GM21528 (cell line): ENCODE results near the gene WNK2.
"Not testable (repeated sequence)": the region's sequence is repeated elsewhere in the genome, so short reads cannot be mapped to it uniquely, and the experiment has no call there.

ENCODE experiments used
- ATAC-seq: cut with Tn5 transposase; IDR thresholded peaks from one replicate; pipeline ENCODE4 v1.9.1; 2021; ENCODE audit warnings: mild to moderate bottlenecking, moderate library complexity; ENCODE audit not compliant: unreplicated experiment, low FRiP score

The WNK2 gene

GRCh38 chr9:93320591-93321219 is 136.8 kb downstream of the WNK2 start:
- no peak for ATAC-seq

DNA sequence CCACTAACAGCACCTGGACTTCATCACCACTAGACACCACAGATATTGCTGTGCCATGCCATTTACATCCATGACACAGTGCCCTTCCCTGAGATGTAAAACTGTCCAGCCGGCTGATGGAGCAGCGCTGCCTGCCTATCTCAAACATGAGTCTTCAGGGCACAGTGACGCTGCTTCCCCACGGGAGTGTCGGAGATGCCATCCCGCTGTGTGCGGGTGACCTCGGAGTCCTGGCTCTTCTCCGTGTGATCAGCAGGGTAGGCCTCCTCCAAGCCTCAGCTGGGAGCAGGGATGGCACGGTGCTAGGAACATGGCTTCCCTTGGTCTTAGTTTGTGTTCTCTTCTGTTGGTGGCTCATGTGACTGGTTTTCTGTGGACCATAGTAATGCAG is 137.3 kb downstream of the WNK2 start:
- no peak for ATAC-seq

GRCh38 chr9:93323446-93323954 is 139.6 kb downstream of the WNK2 start:
- not testable (repeated sequence) for ATAC-seq

DNA sequence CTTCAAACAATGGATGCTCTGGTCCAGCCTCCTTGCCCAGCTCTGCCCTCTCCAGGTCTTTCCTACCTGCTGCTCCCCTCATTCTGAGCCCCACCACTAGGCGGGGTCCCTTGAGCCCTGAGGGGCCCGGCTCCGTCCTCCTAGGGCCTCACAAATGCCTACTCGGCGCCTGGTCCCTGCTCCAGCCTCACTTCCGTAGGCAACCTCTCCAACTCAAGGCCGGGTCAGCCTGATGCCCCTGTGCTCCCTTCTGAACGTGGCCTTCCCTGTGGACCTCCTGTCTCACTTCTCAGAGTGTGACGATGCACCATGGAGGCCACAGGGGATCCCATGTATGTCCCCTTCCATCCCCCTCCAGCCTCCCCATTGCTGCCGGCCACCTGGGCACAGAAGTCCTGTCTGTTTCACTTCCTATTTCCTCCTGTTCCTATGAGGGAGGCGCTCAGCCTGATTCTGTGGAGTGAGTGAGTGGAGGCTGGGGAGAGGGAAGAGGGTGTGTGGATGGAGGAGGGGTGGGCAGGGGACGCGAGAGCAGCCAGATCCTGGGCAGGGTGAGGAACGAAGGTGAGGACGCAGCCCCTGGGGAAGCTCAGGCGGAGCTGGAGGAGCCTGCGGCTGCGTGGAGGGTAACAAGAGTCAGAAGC is 140.4 kb downstream of the WNK2 start:
- ATAC-seq: no peak

GRCh38 chr9:93325307-93326035 is 141.5 kb downstream of the WNK2 start:
- no peak for ATAC-seq

DNA sequence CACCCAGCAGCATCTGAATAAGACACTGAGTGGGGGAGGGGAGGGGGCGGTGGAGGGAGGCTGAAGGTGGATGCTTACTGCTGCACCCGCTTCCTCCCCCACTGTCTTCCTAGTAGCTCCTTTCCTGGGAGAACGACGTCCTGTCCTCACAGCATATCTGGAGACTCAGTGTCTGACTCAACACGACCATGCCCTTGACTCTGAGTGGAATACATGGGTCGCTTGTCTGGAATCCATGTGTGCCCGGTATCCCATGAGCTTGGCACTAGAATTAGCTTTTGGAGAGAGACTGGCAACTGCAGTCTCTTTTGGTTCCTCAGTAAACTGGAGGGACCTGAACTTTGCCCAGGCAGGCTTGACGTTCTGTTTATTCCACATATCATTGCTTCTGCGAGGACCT is 142.1 kb downstream of the WNK2 start:
- no peak for ATAC-seq

DNA sequence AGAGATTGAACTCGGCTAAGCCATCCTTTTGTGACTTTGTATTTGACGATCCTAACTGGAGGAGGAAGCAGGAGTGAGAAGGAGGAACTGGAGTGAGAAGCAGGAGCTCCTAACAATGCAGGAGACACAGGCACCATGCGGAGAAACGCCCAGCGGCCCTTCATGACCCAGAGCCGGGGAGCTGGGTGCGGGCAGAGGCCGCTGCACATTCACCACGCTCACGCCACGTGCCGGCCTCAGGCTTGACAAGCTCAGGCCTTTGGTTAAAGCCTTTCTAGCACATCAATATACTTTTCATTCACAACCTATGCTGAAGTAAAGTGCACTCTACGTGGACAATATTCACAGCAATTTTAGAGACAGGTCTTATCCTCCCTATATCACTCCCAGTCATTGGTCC is 142.7 kb downstream of the WNK2 start:
- ATAC-seq: no peak

- ATAC-seq: no peak
These were observed 145.8 kb downstream of the WNK2 start for GRCh38 chr9:93329629-93330280.

DNA sequence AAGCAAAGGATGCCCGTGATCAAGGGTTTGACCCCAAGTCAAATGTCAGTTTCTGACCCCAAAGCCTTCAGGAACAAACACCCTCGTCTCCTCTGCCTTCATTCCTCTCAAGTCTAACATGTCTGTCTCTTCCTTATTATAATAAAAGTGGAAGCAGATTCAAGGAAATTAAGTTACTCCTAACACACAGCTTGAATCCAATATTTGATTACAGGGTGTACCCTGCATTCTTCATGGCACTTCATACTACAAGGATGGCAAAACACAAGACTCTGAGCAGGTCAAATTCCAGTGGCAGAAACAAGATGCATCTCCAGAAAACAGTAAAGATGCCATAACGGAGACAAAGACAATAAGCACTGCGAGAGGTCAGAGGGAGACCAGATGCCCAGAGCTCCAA is 148.4 kb downstream of the WNK2 start:
- no peak for ATAC-seq

GRCh38 chr9:93336720-93337119 is 152.8 kb downstream of the WNK2 start:
- ATAC-seq: no peak

DNA sequence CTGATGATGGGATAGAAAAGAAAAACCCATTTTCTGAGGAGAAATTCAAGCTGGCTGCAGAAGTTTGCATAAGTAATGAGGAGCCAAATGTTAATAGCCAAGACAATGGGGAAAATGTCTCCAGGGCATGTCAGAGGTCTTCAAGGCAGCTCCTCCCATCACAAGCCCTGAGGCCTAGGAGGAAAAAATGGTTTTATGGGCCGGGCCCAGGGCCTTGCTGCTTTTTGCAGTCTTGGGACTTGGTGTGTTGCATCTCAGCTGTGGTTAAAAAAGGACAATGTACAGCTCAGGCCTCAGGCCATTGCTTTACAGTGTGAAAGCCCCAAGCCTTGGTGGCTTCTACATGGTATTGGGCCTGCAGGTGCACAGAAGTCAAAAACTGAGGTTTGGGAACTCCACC is 154.3 kb downstream of the WNK2 start:
- not testable (repeated sequence) for ATAC-seq

- no peak for ATAC-seq
These were observed 156.2 kb downstream of the WNK2 start for GRCh38 chr9:93340091-93340490.

DNA sequence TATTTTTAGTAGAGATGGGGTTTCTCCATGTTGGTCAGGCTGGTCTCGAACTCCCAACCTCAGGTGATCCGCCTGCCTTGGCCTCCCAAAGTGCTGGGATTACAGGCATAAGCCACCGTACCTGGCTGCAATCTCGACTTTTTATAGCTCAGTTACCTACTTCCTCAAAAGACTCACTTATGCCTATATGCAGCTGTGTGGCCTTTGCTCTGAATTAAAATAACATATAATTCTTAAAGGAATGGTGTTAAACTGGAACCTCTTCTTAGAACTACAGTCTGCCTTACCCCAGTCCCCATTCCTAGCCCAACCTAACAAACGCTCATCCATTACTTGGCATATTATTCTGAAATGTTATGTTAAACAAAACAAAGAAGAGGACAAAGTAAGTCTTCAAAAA is 157.9 kb downstream of the WNK2 start:
- ATAC-seq: not testable (repeated sequence)

DNA sequence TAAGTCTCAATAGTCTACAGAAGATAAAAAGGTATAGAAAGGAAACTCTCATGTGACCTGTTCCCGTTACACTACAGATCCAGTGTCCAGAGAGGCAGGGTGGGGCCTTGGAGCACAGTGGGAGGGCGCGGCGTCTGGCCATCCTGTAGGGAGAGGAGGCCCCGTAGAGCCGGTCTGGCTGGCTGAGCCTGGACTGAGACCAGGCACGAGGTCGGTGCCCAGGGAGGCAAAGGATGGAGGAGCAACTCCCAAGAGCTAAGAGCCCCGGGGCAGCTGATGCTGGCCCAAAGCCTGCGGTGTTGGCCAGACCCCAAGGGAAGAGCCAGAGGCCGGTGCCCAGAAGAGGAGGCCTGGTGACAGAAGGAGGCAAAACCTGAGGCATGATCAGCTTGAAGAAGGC is 158.5 kb downstream of the WNK2 start:
- ATAC-seq: not testable (repeated sequence)

DNA sequence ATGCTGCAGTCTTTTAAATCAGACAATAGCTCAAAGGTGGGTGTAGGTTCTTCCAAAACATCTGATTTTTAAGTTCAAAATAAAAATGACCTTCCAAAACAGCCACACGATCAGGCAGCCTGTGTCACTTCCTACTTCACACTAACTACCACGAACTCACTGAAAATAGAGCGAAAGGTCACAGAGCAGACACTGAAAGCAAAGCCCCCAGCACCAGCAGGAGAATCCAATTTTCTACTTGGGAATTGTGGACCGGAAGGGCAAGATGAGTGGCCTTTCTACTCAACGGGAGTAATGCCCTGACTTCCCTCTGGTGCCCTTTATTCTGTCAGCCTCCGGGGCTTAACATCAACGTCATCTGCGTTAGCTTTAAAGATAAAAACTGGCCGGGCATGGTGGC is 159.7 kb downstream of the WNK2 start:
- ATAC-seq: no peak

DNA sequence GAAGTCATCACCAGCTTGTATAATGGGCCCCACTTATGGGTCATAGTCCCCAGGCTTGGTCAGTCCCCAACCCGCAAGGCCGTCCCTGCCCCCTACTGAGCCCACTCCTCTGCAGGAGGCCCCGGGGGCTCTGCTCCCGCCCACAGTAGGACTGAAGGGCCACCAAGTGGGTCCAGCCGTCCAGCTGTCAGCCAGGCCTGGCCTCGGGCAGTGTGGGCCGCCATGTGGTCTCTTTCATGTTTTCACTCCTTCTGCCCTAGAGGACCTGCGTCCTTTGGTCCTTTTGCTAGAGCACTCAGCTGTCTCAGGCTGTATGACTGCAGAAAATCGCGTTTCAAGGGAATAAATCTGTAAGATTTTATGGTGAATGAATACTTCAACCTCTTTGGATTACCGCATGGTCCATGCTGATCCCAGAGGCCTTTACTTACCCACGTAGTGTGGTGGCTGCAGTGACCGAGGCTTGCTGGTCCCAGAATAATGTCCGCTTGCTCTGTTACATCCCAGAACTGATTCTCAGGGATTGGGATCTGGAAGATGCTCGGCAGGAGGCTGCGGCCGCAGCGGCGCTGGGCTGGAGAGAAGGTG is 161.8 kb downstream of the WNK2 start:
- no peak for ATAC-seq

DNA sequence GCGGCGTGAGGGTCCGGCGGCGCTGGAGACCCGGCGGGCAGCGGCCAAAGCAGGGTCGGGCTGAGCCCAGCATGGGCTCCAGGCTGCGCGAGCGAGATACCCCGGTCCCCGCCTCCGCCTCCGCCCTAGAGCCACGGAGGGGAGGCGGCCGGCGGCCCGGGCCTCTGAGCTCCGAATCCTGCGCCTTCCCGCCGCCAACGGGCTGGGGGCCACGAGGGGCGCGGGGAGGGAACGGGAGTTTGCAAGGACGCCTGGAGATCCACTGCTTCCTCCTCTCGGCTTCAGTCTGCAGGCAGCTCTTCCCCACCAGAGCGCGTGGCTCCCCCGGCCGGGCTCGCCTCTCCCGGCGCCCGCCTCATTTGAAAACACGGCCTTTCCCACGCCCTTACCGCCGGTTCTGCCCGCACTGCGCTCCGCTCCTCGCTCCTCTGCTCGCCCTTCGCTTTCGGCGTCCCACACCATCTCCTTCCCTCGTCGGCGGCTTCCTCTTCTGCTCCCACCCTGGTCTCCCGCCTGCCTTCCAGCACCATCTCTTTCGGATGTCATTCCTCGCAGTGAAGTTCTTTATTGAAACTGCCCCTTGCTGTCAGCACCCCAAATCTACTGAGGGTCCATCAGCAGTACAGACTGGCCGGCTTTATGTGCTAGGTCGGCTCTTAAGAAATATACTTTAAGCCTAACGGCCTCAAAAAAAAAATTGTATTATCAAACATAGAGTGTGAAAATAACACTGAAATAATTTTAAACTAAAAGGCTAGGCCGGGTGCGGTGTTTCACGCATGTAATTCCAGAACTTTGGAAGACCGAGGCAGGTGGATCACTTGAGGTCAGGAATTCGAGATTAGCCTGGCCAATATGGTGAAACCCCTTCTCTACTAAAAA is 162.5 kb downstream of the WNK2 start:
- no peak for ATAC-seq

- not testable (repeated sequence) for ATAC-seq
These were observed 163.5 kb downstream of the WNK2 start for GRCh38 chr9:93347371-93347975.
